H1 (cell line): ENCODE measurements around the gene SLC9A3.

ENCODE experiments used
- ATF2 ChIP-seq: IDR thresholded peaks from 2 replicates; pipeline ENCODE4 v1.6.1; 2012; ENCODE audit warnings: low read length, inconsistent platforms
- BACH1 ChIP-seq: IDR thresholded peaks from 2 replicates; pipeline ENCODE4 v1.6.1; 2012; ENCODE audit warnings: low read length, improper control_type of control experiment
- EZH2 ChIP-seq: fragments of 200-600 bp; sonication (generic); IDR thresholded peaks from 2 replicates; pipeline ENCODE4 v1.7.1; 2012; ENCODE audit warnings: low read depth, mild to moderate bottlenecking, moderate library complexity, low read length, inconsistent platforms; ENCODE audit not compliant: severe bottlenecking
- HDAC2 ChIP-seq, 2 experiments: fragments of 300-600 bp in 1 of 2; sonication (generic) in 1 of 2; IDR thresholded peaks; 2 replicates each; pipeline ENCODE4 v1.6.1; 2011 to 2012; ENCODE audit warnings: low read depth in 2 of 2, low read length in 2 of 2, mild to moderate bottlenecking in 2 of 2, moderate library complexity in 2 of 2, borderline replicate concordance in 1 of 2, inconsistent platforms in 1 of 2
- HDAC6 ChIP-seq: IDR thresholded peaks from one replicate; pipeline ENCODE4 v1.7.1; 2012; ENCODE audit warnings: low read depth, mild to moderate bottlenecking, inconsistent platforms, low read length, moderate library complexity
- MAFK ChIP-seq: IDR thresholded peaks from 2 replicates; pipeline ENCODE4 v1.6.1; 2012; ENCODE audit warnings: low read depth, mild to moderate bottlenecking, improper control_type of control experiment, low read length
- POLR2A ChIP-seq, 2 experiments: IDR thresholded peaks; 1 replicate in 1 of 2; 2 replicates in 1 of 2; pipeline ENCODE4 v1.6.1; 2011; ENCODE audit warnings: low read depth in 2 of 2, low read length in 2 of 2, mild to moderate bottlenecking in 2 of 2; ENCODE audit errors: control extremely low read depth in 1 of 2
- TEAD4 ChIP-seq: IDR thresholded peaks from 2 replicates; pipeline ENCODE4 v1.6.1; 2012; ENCODE audit warnings: low read depth, low read length, inconsistent platforms, mixed read lengths
- TF ChIP-seq, protein P1 (sequence below), 3 experiments: IDR thresholded peaks; 1 replicate in 2 of 3; 2 replicates in 1 of 3; pipeline versions ENCODE4 v1.5.1 to v1.6.1; 2011; ENCODE audit warnings: low read length in 3 of 3, mild to moderate bottlenecking in 3 of 3, inconsistent platforms in 2 of 3, low read depth in 1 of 3, moderate library complexity in 1 of 3; ENCODE audit not compliant: insufficient read depth in 1 of 3; ENCODE audit errors: control extremely low read depth in 1 of 3

GRCh38 chr5:446883-447263 lies 77.4 kb downstream of the SLC9A3 start:
- TF ChIP-seq HDAC2 (IDR thresholded peaks at IDR 0.05; ENCODE audit: borderline replicate concordance in 1 of 2, low read depth in 2 of 2, low read length in 2 of 2), result no peak
- TF ChIP-seq, protein P1, sequence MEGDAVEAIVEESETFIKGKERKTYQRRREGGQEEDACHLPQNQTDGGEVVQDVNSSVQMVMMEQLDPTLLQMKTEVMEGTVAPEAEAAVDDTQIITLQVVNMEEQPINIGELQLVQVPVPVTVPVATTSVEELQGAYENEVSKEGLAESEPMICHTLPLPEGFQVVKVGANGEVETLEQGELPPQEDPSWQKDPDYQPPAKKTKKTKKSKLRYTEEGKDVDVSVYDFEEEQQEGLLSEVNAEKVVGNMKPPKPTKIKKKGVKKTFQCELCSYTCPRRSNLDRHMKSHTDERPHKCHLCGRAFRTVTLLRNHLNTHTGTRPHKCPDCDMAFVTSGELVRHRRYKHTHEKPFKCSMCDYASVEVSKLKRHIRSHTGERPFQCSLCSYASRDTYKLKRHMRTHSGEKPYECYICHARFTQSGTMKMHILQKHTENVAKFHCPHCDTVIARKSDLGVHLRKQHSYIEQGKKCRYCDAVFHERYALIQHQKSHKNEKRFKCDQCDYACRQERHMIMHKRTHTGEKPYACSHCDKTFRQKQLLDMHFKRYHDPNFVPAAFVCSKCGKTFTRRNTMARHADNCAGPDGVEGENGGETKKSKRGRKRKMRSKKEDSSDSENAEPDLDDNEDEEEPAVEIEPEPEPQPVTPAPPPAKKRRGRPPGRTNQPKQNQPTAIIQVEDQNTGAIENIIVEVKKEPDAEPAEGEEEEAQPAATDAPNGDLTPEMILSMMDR (IDR thresholded peaks at IDR 0.05; ENCODE audit: control extremely low read depth in 1 of 3, insufficient read depth in 1 of 3, low read depth in 1 of 3, low read length in 3 of 3), result peak in 2 of 3 experiments; percentile 36 to 59; a peak in 2 of 4 replicates
- TF ChIP-seq BACH1, result no peak
- no peak for TF ChIP-seq ATF2
- no peak for TF ChIP-seq POLR2A (IDR thresholded peaks at IDR 0.05; ENCODE audit: control extremely low read depth in 1 of 2, low read depth in 2 of 2, low read length in 2 of 2)
- no peak for TF ChIP-seq TEAD4
- no peak for TF ChIP-seq HDAC6
- no peak for TF ChIP-seq MAFK
- TF ChIP-seq EZH2, result no peak
